CD4-positive, alpha-beta T cell treated with Interleukin-15 for 4 hours (primary cell): ENCODE results near the gene GABRB3.

ENCODE experiments used
- DNase-seq: peaks from one replicate; pipeline ENCODE4 v3.0.0-alpha.2; 2020; ENCODE audit warnings: low spot score

The GABRB3 gene

GRCh38 chr15:26551473-26551872 is 221.4 kb downstream of the GABRB3 start:
- no peak for DNase-seq

GRCh38 chr15:26550880-26551279 is 222.0 kb downstream of the GABRB3 start:
- DNase-seq, result no peak

GRCh38 chr15:26537663-26538062 is 235.2 kb downstream of the GABRB3 start:
- no peak for DNase-seq

GRCh38 chr15:26531489-26531888 is 241.4 kb downstream of the GABRB3 start:
- no peak for DNase-seq

GRCh38 chr15:26525096-26525495 is 247.8 kb downstream of the GABRB3 start:
- no peak for DNase-seq

- no peak for DNase-seq
Measured at GRCh38 chr15:26521691-26522198, 251.1 kb downstream of the GABRB3 start.

- no peak for DNase-seq
Measured at GRCh38 chr15:26521130-26521529, 251.7 kb downstream of the GABRB3 start.

GRCh38 chr15:26518885-26519284 is 254.0 kb downstream of the GABRB3 start:
- DNase-seq, result no peak

- DNase-seq, result no peak
Measured at GRCh38 chr15:26516102-26516980, 256.5 kb downstream of the GABRB3 start.

GRCh38 chr15:26504009-26504408 is 268.9 kb downstream of the GABRB3 start:
- no peak for DNase-seq
